KG1 (cell line): ENCODE data around the gene ADGB.
"Not testable (repeated sequence)": the region's sequence is repeated elsewhere in the genome, so short reads cannot be mapped to it uniquely, and the experiment has no call there.

Experiments
- DNase-seq: peaks from one replicate; lab custom pipeline; 2025; lab: John Stamatoyannopoulos, UW

ADGB gene

GRCh38 chr6:146598772-146599405 is at the start of gene ADGB:
Gene ADGB (plus strand): TSS chr6:146598972. CDS start chr6:146599041, 69 bp downstream.
- DNase-seq = no peak

- DNase-seq = no peak
Measured at GRCh38 chr6:146550911-146551310, 47.9 kb upstream of the ADGB start.

- DNase-seq = no peak
Measured at GRCh38 chr6:146551545-146551944, 47.2 kb upstream of the ADGB start.

DNA sequence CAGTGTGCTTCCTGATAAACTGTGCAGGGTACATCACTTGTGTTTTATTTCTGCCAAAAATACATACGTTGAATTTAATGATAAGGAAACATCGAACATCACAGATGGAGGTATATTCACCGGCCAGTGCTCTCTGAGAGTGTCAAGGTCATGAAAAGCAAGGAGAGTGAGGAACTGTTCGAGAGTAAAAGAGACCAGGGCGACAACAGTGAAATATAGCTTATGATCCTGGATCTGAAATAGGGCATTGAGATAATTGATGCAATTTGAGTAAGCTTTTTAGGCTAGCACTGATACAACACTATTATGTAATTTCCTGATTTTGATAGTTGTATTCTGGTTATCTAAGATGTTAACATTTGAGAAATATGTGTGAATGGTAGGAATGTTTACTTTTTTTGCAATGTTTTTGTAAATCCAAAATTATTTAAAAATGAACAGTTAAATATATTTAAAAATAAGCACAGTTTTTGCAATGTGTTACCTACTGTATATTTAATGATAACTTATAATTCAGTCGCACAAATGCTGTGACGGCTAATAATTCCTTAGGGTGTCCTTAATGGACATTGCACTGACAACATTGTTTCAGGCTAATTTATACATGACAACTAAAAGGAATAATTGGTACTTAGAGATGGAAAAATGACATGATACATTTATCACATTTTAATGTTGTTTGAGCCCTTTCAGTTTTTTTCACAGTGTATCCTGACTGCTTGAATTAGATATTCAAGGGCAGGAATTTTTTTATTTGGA is 45.2 kb upstream of the ADGB start:
- DNase-seq = no peak

- DNase-seq = no peak
Measured at GRCh38 chr6:146560607-146561006, 38.2 kb upstream of the ADGB start.

DNA sequence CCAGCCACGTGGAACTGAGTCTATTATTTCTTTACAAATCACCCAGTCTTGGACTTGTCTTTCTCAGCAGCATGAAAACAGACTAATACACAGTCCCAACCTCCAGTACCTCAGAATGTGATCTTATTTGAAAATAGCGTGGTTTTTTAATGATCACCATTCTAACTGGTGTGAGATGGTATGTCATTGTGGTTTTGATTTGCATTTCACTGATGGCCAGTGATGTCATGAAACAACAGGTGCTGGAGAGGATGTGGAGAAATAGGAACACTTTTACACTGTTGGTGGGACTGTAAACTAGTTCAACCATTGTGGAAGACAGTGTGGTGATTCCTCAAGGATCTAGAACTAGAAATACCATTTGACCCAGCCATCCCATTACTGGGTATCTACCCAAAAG is 32.1 kb upstream of the ADGB start:
- DNase-seq = not testable (repeated sequence)

GRCh38 chr6:146568619-146569018 is 30.2 kb upstream of the ADGB start:
- not testable (repeated sequence) for DNase-seq

GRCh38 chr6:146574211-146574610 is 24.6 kb upstream of the ADGB start:
- DNase-seq = no peak

DNA sequence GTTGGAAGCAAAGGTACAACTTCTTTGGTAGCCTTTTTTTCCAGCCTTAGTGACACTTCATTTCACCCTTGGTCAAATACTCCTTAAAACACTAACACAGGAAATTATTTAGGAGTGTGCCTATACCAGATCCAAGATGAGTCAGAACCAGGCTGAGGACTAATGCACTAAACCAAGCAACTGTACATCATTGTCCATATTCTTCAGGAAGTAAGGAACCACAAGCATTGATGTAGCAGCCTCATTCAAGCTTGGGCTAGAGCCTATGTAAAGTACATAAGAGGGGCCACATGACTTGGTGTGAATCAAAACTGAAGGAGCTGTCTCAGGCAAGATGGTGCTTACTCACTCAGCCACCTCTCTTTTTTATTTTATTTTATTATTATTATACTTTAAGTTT is 20.7 kb upstream of the ADGB start:
- no peak for DNase-seq

GRCh38 chr6:146581968-146582367 is 16.8 kb upstream of the ADGB start:
- no peak for DNase-seq

DNA sequence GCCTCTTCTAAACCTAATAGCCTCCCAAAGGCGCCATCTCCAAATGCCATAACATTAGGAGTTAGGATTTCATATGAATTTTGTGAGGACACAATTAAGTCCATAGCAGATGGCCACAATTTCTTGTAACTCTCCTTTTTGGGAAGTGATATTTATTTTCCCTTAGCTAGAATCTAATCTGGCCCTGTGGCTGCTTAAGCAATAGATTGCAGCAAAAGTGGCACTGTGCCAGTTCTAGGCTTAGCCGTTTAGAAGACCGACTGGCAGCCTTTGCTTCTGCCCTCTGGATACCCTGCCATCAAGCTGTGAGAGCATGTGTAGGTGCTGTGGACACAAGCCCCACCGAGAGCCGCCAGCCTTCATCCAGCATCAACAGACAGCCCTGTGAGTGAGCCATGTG is 15.9 kb upstream of the ADGB start:
- no peak for DNase-seq

DNA sequence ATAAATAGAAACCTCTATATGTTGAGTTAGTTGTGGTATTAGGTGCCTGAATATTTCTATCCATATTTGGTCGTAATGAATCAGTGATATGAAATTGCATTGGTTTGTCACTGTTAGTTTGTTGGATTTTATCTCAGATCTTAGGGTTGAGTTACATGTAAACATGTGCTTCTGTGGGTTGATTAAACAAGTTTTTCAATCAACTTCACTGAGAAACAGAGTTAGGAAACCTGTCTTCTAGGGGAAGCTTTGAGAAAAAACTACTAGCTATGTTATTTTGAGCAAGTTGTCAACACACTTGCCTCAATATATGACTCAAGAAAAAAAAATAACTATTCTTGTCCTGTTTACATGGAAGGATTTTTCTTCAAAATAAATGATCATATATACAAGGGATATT is 14.8 kb upstream of the ADGB start:
- DNase-seq = no peak

GRCh38 chr6:146587459-146587858 is 11.3 kb upstream of the ADGB start:
- no peak for DNase-seq

DNA sequence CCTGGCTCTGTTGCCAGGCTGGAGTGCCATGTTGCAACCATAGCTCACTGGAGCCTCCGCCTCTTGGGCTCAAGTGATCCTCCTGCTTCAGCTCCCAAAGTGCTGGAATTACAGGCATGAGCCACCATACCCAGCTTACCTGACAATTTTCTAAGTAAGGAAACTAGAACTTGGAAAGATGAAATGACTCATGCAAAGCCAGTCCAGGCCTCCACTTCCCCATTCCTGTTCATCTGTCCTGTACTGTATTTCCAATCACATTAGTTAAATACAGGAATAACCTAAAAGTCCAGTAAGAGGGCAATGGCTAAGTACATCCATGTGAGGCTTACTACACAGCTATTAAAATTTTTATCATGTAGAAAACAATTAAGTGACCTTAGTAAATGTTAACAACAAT is 8.3 kb upstream of the ADGB start:
- no peak for DNase-seq

- DNase-seq = no peak
Measured at GRCh38 chr6:146592451-146592850, 6.3 kb upstream of the ADGB start.

DNA sequence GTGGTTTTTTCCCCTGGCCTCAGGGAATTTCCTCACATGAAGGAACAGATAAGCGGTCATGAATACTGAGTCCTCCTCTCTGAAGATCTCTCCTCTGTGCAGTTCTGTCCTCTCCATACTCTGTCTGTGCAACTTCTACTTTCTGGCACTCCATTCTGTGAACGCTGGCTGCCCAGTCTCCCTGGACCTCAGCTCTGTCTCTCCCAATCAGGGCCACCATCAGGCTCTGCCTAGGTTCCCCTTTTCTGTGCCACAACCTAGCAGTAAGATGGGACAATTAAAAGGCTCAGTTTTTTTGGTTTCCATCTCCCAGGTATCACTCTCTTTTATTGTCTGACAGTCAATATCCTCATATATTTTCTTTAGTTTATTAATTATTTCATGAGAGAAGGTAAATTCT is 4.8 kb upstream of the ADGB start:
- DNase-seq = no peak

DNA sequence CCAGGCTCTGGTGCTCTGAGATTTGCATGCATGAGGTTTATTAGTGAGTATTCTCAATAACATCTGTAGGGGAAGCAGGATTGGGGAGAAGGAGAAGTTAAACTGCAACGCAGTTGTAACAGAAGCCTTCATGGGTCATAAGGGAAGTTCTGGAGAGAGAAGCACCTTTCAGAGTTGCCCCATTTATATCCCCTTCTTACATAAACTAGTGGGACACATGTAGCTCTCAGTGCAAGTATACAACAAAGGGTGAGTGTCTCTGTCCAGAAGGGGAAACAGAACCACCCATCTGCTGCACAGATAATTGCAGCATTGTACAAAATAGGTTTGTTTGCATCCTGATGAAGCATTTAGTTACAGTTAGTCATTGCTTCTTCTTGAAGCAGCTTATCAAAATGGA is 4.3 kb upstream of the ADGB start:
- DNase-seq = no peak

- DNase-seq = no peak
Measured at GRCh38 chr6:146595972-146596731, 2.6 kb upstream of the ADGB start.

DNA sequence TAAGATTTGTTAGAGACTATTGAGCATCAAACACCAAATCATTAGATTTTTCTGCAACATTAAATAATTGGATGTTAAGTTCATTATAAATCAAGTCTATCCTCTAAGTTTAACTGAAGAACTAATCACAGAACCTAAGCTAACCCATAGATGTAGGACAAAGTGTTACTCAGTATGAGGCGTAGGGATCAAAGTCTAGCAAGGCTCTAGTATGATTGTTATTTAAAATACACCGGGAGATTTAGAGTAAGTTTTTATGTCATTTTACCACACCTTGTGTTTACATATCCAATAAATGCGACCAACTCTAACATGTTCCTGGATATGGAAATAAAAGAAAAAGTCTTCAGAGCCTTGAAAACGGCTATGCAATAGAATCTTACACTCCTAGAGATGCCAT is 2.6 kb downstream of the ADGB start:
- no peak for DNase-seq

DNA sequence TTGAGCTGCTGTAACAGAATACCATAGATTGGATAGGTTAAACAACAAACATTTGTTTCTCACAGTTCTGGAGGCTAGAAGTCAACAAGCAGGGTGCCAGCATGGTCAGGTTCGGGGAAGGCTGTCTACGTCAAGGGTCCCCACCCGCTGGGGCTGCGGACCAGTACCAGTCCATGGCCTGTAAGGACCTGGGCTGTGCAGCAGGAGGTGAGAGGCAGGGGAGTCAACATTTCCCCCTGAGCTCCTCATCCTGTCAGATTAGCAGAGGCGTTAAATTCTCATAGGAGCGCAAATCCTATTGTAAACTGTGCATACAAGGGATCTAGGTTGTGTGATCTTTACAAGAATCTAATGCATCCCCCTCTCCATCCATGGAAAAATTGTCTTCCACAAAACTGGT is 3.8 kb downstream of the ADGB start:
- DNase-seq = no peak

DNA sequence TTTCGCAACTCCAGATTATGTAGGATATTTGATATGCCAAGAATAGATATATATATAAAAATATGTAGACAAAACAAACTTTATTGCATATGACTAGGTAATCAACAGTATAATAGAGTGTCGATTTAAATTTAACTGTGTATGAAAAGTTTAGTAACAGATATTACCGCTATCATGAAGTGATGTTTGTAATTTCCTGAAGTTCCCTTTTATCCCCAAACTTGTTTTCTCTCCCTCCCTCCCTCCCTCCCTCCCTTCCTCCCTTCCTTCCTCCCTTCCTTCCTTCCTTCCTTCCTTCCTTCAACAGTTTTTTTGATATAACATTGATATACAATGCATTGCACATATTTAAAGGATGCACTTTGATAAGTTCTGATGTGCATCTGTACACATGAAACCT is 15.2 kb downstream of the ADGB start:
- no peak for DNase-seq

DNA sequence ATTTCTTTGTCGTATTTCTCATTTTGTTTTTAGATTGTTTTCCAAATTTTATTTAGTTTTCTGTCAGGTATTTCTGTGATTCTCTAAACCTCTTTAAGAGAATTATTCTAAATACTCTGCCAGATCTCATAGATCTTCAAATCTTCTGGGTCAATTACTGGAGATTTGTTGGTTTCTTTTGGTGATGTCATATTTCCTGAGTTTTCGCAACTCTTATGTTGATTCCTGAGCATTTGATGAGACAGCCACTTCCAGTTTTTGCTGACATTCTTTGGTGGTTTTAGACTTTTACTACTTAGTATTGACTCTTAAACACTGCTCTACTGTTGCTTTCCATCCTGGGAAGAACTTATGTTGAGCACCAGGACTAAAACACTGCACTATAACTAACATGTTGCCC is 21.9 kb downstream of the ADGB start:
- DNase-seq = no peak

GRCh38 chr6:146628350-146628749 is 29.6 kb downstream of the ADGB start:
- DNase-seq = no peak
